SU-DHL-6 (cell line): ENCODE results near the gene CELF5.

Source experiments
- H2AFZ ChIP-seq: fragments of 200-600 bp; sonication (generic); 2 replicates; pipeline ENCODE4 v1.6.1; 2014; ENCODE audit warnings: low read depth, mild to moderate bottlenecking, moderate library complexity, mixed read lengths, antibody characterized with exemption, low read length; ENCODE audit not compliant: severe bottlenecking
- H3F3A ChIP-seq: fragments of 200-600 bp; shearing (Covaris generic); 2 replicates; pipeline ENCODE4 v1.6.0; 2016; ENCODE audit warnings: antibody characterized with exemption, mild to moderate bottlenecking; ENCODE audit not compliant: insufficient read depth
- H3K27ac ChIP-seq: fragments of 200-600 bp; sonication (generic); 2 replicates; pipeline ENCODE4 v1.5.1; 2016; ENCODE audit warnings: low read depth, mild to moderate bottlenecking, low read length, moderate library complexity, mixed read lengths
- H3K27me3 ChIP-seq: fragments of 200-600 bp; sonication (generic), shearing (Covaris generic); 2 replicates; pipeline ENCODE4 v1.6.0; 2014; ENCODE audit warnings: mild to moderate bottlenecking, low read length
- H3K36me3 ChIP-seq: fragments of 200-600 bp; sonication (generic); 2 replicates; pipeline ENCODE4 v1.6.1; 2014; ENCODE audit warnings: mild to moderate bottlenecking, low read length, mixed read lengths
- H3K4me2 ChIP-seq: fragments of 300-600, 200-600 bp; shearing (Covaris generic), sonication (generic); 2 replicates; pipeline ENCODE4 v1.6.0; 2014; ENCODE audit warnings: low read length, low read depth, mild to moderate bottlenecking; ENCODE audit not compliant: poor library complexity, severe bottlenecking
- H3K4me3 ChIP-seq: fragments of 200-600 bp; sonication (generic); 2 replicates; pipeline ENCODE4 v1.5.1; 2014; ENCODE audit warnings: antibody characterized with exemption, low read length, mild to moderate bottlenecking, mixed read lengths; ENCODE audit not compliant: insufficient read depth, poor library complexity, severe bottlenecking
- H3K79me2 ChIP-seq: fragments of 200-600 bp; sonication (generic); 2 replicates; pipeline ENCODE4 v1.6.1; 2014; ENCODE audit warnings: mild to moderate bottlenecking, low read length, moderate library complexity; ENCODE audit not compliant: insufficient read depth
- H3K9ac ChIP-seq: fragments of 200-600 bp; sonication (generic); 2 replicates; pipeline ENCODE4 v1.7.0; 2014; ENCODE audit warnings: mild to moderate bottlenecking, low read length
- H3K9me2 ChIP-seq: fragments of 200-600 bp; sonication (generic); replicated peaks from 2 replicates; pipeline ENCODE4 v1.6.1; 2014; ENCODE audit warnings: low read length; ENCODE audit not compliant: insufficient read depth
- H3K9me3 ChIP-seq: fragments of 200-600 bp; sonication (generic); 2 replicates; pipeline ENCODE4 v1.6.1; 2014; ENCODE audit warnings: low read length, mixed read lengths; ENCODE audit not compliant: insufficient read depth
- H4K20me1 ChIP-seq: fragments of 200-600 bp; sonication (generic); 2 replicates; pipeline ENCODE4 v1.6.1; 2014; ENCODE audit warnings: low read depth, mild to moderate bottlenecking, antibody characterized with exemption, low read length, moderate library complexity, mixed read lengths
- CTCF ChIP-seq: fragments of 200-600 bp; sonication (generic); IDR thresholded peaks from one replicate; pipeline ENCODE4 v1.5.1; 2017; ENCODE audit warnings: antibody characterized with exemption, mild to moderate bottlenecking, low read length, moderate library complexity; ENCODE audit not compliant: insufficient read depth, poor library complexity, severe bottlenecking
- EZH2phosphoT487 ChIP-seq: fragments of 200-600 bp; sonication (generic), shearing (Covaris generic); conservative IDR thresholded peaks from 2 replicates; pipeline ENCODE4 v1.6.1; 2018; ENCODE audit warnings: mild to moderate bottlenecking, antibody characterized with exemption, low read length, moderate library complexity, mixed read lengths

CELF5 gene

DNA sequence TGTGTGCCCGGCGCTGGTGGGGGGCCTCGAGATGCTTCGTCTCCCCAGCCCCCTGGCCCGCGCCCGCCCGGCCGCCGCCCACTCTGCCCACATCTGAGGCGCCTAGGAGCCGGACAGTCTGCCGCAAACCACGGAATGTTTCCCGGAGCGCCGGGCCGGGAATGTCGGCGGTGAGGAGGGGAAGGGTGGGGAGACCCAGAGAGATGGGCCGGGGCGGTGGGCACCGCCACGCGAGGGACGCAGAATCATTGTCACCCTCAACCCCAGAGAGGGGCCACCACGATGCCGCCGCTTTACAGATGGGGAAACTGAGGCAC is 95.9 kb downstream of the CELF5 start:
- H3K4me3 ChIP-seq: no peak overlapping the region
- H3F3A ChIP-seq: no peaks in the 10 kb centered on the region
- no peaks in the 10 kb centered on the region for H3K36me3 ChIP-seq
- H3K9me2 ChIP-seq: no peaks in the 10 kb centered on the region
- TF ChIP-seq CTCF: no peak
- no peaks in the 10 kb centered on the region for H4K20me1 ChIP-seq
- no peak overlapping the region for H2AFZ ChIP-seq
- no peak overlapping the region for H3K9ac ChIP-seq
- H3K27ac ChIP-seq: no peak overlapping the region
- H3K27me3 ChIP-seq: no peaks in the 10 kb centered on the region
- H3K4me2 ChIP-seq: no peak overlapping the region
- H3K9me3 ChIP-seq: no peaks in the 10 kb centered on the region
- no peaks in the 10 kb centered on the region for H3K79me2 ChIP-seq

DNA sequence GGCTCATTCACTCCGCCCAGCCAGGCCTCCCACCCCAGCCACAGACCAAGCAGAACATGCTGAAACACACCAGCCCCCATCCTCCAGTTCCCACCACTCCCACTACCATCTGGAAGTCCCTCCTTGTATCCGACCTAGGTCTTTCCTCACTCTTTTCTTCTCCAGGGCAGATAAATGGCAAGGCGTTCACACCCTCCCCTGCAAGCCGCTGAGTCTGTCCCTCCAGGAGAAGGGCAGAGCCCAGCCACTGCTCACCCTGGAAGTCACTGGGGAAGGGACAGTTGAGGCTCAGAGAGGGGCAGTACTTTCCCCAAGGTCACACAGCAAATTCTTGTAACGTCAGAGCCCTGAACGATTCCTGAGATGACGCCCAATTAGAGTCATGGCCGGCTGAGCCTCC is 96.4 kb downstream of the CELF5 start:
- H3K79me2 ChIP-seq: no peaks in the 10 kb centered on the region
- no peaks in the 10 kb centered on the region for H3K27me3 ChIP-seq
- H3K9ac ChIP-seq: no peak overlapping the region
- no peaks in the 10 kb centered on the region for H3K36me3 ChIP-seq
- H3K9me2 ChIP-seq: no peaks in the 10 kb centered on the region
- TF ChIP-seq CTCF (no peak), EZH2phosphoT487 (no peak)
- H3K27ac ChIP-seq: no peak overlapping the region
- H4K20me1 ChIP-seq: no peaks in the 10 kb centered on the region
- no peak overlapping the region for H3K4me3 ChIP-seq
- no peak overlapping the region for H2AFZ ChIP-seq
- no peaks in the 10 kb centered on the region for H3F3A ChIP-seq
- H3K9me3 ChIP-seq: no peaks in the 10 kb centered on the region
- H3K4me2 ChIP-seq: no peak overlapping the region

GRCh38 chr19:3321696-3322095 is 97.2 kb downstream of the CELF5 start:
- Histone ChIP-seq H3K4me3 (no peak overlapping the region), H3K27ac (no peak overlapping the region), H3K9me3 (no peaks in the 10 kb centered on the region), H3K9me2 (no peaks in the 10 kb centered on the region), H3K4me2 (no peak overlapping the region), H3K9ac (no peak overlapping the region), H3K27me3 (no peaks in the 10 kb centered on the region), H3F3A (no peaks in the 10 kb centered on the region), H3K36me3 (no peaks in the 10 kb centered on the region), H4K20me1 (no peaks in the 10 kb centered on the region), H2AFZ (no peak overlapping the region), H3K79me2 (no peaks in the 10 kb centered on the region)
- TF ChIP-seq CTCF (no peak), EZH2phosphoT487 (no peak)
